ENCODE data around the gene LPO. TPM values are rescaled to one million over a fixed set of nuclear protein-coding genes. Genes with fewer than 3 reads are reported as not detected.

LPO gene
- total and polyA plus RNA-seq, 2 donors (not counting 3 experiments of a cell fraction or from before 2014, with no cell fraction given): not detected

DNA sequence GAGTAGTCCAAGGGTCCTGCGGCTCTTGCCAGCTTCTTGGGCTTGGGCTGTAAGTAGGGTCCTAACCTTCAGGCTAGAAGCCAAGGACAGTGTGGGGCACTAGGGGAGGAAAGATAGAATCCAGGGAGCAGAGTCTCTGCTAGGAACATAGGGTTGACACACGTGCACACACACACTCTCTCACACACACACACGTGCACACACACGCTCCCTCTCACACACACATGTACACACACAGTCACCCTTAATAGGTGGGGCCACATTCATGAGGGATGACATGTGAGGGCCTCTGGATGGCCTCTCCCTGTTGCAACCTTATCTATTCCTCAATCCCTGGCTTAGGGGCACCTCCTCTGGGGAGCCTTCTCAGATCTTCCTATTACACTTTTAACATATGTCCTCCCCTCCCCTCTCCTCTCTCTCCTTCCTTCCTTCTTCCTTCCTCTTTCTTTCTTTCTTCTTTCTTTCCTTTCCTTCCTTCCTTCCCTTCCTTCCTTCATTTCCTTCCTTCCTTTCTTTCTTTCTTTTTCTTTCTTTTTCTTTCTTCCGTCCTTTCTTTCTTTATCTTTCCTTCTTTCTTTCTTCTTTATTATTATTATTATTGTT, 42.8 kb upstream of the LPO start:
- BruUV-seq (replicated peaks): no TSS peak
- no peak for DNase-seq (ENCODE audit: low read depth, low spot score)
- TF ChIP-seq, protein P1, sequence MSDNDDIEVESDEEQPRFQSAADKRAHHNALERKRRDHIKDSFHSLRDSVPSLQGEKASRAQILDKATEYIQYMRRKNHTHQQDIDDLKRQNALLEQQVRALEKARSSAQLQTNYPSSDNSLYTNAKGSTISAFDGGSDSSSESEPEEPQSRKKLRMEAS (IDR thresholded peaks at IDR 0.05; ENCODE audit: insufficient read depth, insufficient read length): no peak
- TF ChIP-seq POLR2AphosphoS5 (IDR thresholded peaks at IDR 0.05; ENCODE audit: insufficient read depth, low read depth, low read length): no peak
- TF ChIP-seq FOS (IDR thresholded peaks at IDR 0.05; ENCODE audit: borderline replicate concordance, insufficient read depth, low read length): no peak
- TF ChIP-seq, protein P2, sequence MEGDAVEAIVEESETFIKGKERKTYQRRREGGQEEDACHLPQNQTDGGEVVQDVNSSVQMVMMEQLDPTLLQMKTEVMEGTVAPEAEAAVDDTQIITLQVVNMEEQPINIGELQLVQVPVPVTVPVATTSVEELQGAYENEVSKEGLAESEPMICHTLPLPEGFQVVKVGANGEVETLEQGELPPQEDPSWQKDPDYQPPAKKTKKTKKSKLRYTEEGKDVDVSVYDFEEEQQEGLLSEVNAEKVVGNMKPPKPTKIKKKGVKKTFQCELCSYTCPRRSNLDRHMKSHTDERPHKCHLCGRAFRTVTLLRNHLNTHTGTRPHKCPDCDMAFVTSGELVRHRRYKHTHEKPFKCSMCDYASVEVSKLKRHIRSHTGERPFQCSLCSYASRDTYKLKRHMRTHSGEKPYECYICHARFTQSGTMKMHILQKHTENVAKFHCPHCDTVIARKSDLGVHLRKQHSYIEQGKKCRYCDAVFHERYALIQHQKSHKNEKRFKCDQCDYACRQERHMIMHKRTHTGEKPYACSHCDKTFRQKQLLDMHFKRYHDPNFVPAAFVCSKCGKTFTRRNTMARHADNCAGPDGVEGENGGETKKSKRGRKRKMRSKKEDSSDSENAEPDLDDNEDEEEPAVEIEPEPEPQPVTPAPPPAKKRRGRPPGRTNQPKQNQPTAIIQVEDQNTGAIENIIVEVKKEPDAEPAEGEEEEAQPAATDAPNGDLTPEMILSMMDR (IDR thresholded peaks at IDR 0.05; ENCODE audit: extremely low read depth in 1 of 2, insufficient read depth in 1 of 2, low read depth in 1 of 2, low read length in 2 of 2): no peak
- no peak for TF ChIP-seq JUN (IDR thresholded peaks at IDR 0.05; ENCODE audit: borderline replicate concordance, insufficient read depth, insufficient read length, low read depth)
- TF ChIP-seq POLR2A (IDR thresholded peaks at IDR 0.05; ENCODE audit: low read depth, low read length): no peak
- no peak for TF ChIP-seq GATA2 (IDR thresholded peaks at IDR 0.05; ENCODE audit: insufficient read depth, insufficient read length, low read depth, low read length)
- no peak for TF ChIP-seq MYC (IDR thresholded peaks at IDR 0.05; ENCODE audit: low read depth, low read length)
- TF ChIP-seq EZH2 (IDR thresholded peaks at IDR 0.05; ENCODE audit: borderline replicate concordance, low read depth, low read length, severe bottlenecking): no peak
- ChIA-PET POLR2A (no interaction called here), CTCF (interaction anchor here (0.7 kb wide), 1 partner anchor 11 kb away, joined by 3 read pairs; no protein-coding TSS in a partner anchor)
- Histone ChIP-seq H3K4me1 (ENCODE audit: control insufficient read depth, extremely low read depth, insufficient read depth, low read length) (no peaks in the 10 kb centered on the region), H3K9me3 (replicated peaks; ENCODE audit: control insufficient read depth, insufficient read depth, low read length) (no peaks in the 10 kb centered on the region), H2AFZ (ENCODE audit: low read depth, low read length) (no peak overlapping the region), H3K4me2 (ENCODE audit: insufficient read depth, low read length) (no peak overlapping the region), H3K27ac (ENCODE audit: insufficient read depth, low read depth, low read length) (no peak overlapping the region), H3K27me3 (ENCODE audit: control insufficient read depth in 2 of 2, insufficient read depth in 2 of 2, low read length in 2 of 2) (peaks cover 0 to 2% of the 10 kb centered on the region in 2 experiments), H3K9me1 (replicated peaks; ENCODE audit: control insufficient read depth, extremely low read depth, insufficient read depth, low read length) (no peaks in the 10 kb centered on the region), H3K36me3 (ENCODE audit: control insufficient read depth in 2 of 2, extremely low read depth in 1 of 2, insufficient read depth in 2 of 2, low read length in 2 of 2) (no peaks in the 10 kb centered on the region), H4K20me1 (replicated peaks; ENCODE audit: control insufficient read depth, extremely low read depth, insufficient read depth, low read length) (no peaks in the 10 kb centered on the region), H3K79me2 (ENCODE audit: control insufficient read depth, insufficient read depth, low read length) (no peaks in the 10 kb centered on the region), H3K4me3 (replicated peaks in 1 of 3; ENCODE audit: insufficient read depth in 1 of 3, low read depth in 1 of 3, low read length in 3 of 3) (no peak overlapping the region), H3K9ac (replicated peaks; ENCODE audit: extremely low read depth, insufficient read depth, low read length) (no peak overlapping the region)
- dilution Hi-C loops (cut with MboI; ENCODE audit: extremely low pct_ligation_motif_present, low sequenced_read_pairs): no loop called here
- intact Hi-C loops (cut with micrococcal nuclease): no loop called here
- FAIRE-seq: no peak

Measured in endothelial cell of umbilical vein (primary cell).